GM21576 (cell line): ENCODE results near the gene PTPRF.
"Not testable (repeated sequence)": the region's sequence is repeated elsewhere in the genome, so short reads cannot be mapped to it uniquely, and the experiment has no call there.

Experiments
- ATAC-seq: cut with Tn5 transposase; IDR thresholded peaks from one replicate; pipeline ENCODE4 v1.9.1; 2021; ENCODE audit warnings: mild to moderate bottlenecking, moderate library complexity; ENCODE audit not compliant: unreplicated experiment

Gene PTPRF

GRCh38 chr1:43620956-43621355 is 90.3 kb downstream of the PTPRF start:
- ATAC-seq: no peak

GRCh38 chr1:43621386-43621785 is 90.7 kb downstream of the PTPRF start:
- ATAC-seq: no peak

- ATAC-seq: no peak
These were observed 91.2 kb downstream of the PTPRF start for GRCh38 chr1:43621861-43622260.

- ATAC-seq: no peak
These were observed 91.8 kb downstream of the PTPRF start for GRCh38 chr1:43622471-43622870.

- ATAC-seq: no peak
These were observed 92.5 kb downstream of the PTPRF start for GRCh38 chr1:43622901-43623780.

- no peak for ATAC-seq
These were observed 94.5 kb downstream of the PTPRF start for GRCh38 chr1:43625063-43625780.

GRCh38 chr1:43632135-43632670 is 101.5 kb downstream of the PTPRF start:
- ATAC-seq: no peak

- ATAC-seq: no peak
These were observed 104.0 kb downstream of the PTPRF start for GRCh38 chr1:43634721-43635120.

GRCh38 chr1:43636006-43636641 is 105.4 kb downstream of the PTPRF start:
- no peak for ATAC-seq

- ATAC-seq: no peak
These were observed 106.6 kb downstream of the PTPRF start for GRCh38 chr1:43637267-43637666.

- not testable (repeated sequence) for ATAC-seq
These were observed 107.7 kb downstream of the PTPRF start for GRCh38 chr1:43638381-43638780.

- ATAC-seq: no peak
These were observed 109.5 kb downstream of the PTPRF start for GRCh38 chr1:43639976-43640794.

- ATAC-seq: no peak
These were observed 113.9 kb downstream of the PTPRF start for GRCh38 chr1:43644558-43644957.

- no peak for ATAC-seq
These were observed 114.8 kb downstream of the PTPRF start for GRCh38 chr1:43645461-43645860.

- not testable (repeated sequence) for ATAC-seq
These were observed 116.6 kb downstream of the PTPRF start for GRCh38 chr1:43647331-43647730.

GRCh38 chr1:43648221-43648847 is 117.7 kb downstream of the PTPRF start:
- ATAC-seq: no peak

- no peak for ATAC-seq
These were observed 118.3 kb downstream of the PTPRF start for GRCh38 chr1:43648876-43649477.

GRCh38 chr1:43650310-43651085 is 119.8 kb downstream of the PTPRF start:
- peak; percentile 55 for ATAC-seq

- ATAC-seq: no peak
These were observed 120.5 kb downstream of the PTPRF start for GRCh38 chr1:43651188-43651587.
